ENCODE measurements around the gene LETM1. TPM values are rescaled to one million over a fixed set of nuclear protein-coding genes. Genes with fewer than 3 reads are reported as not detected.

Gene LETM1
- total and polyA plus RNA-seq, 2 of the 13 experiments (the other 11 are each of a cell fraction or from before 2014, with no cell fraction given), result 9.7 to 41.6 TPM

DNA sequence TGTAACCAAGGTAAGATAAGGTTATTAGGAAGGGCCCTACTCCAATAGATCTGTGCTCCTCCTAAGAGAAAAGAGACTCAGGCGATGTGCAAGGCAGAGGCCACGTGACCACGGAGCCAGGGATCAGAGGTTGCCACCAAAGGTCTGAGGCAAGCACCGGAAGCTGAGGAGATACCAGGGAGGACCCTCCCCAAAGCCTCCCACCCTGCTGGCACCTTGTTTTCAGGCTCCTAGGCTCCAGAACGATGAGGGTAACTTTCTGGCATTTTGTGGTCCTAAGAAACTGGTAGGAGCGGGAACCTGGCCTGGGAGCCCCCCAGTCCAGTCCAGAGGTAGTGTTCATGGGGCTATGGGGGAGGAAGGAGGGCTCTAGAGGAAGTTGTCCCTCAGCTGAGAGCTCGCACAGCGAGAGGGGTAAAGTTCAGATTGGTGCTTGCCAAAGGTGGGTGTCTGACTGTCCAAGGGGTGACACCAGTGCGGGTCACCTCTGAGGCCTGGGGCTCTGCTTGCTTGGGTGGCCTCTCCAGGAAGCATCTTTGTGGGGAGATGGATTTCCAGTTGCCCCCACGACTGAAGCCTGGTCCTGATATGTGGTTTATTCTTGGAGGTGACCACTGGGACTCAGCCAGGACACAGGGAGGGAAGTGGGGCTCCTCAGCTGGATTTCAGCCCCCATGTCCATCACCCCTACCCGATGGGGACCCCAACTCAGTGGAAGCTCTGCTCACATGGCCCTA, 7.5 kb upstream of the LETM1 start (continued):
- no peak for TF ChIP-seq ZNF724P (CRISPR knock-in tag; IDR thresholded peaks at IDR 0.05; ENCODE audit: borderline replicate concordance)
- TF ChIP-seq SP1 (IDR thresholded peaks at IDR 0.05), result no peak
- no peak for TF ChIP-seq SP1 (CRISPR knock-in tag; IDR thresholded peaks at IDR 0.05)
- TF ChIP-seq, protein P1, sequence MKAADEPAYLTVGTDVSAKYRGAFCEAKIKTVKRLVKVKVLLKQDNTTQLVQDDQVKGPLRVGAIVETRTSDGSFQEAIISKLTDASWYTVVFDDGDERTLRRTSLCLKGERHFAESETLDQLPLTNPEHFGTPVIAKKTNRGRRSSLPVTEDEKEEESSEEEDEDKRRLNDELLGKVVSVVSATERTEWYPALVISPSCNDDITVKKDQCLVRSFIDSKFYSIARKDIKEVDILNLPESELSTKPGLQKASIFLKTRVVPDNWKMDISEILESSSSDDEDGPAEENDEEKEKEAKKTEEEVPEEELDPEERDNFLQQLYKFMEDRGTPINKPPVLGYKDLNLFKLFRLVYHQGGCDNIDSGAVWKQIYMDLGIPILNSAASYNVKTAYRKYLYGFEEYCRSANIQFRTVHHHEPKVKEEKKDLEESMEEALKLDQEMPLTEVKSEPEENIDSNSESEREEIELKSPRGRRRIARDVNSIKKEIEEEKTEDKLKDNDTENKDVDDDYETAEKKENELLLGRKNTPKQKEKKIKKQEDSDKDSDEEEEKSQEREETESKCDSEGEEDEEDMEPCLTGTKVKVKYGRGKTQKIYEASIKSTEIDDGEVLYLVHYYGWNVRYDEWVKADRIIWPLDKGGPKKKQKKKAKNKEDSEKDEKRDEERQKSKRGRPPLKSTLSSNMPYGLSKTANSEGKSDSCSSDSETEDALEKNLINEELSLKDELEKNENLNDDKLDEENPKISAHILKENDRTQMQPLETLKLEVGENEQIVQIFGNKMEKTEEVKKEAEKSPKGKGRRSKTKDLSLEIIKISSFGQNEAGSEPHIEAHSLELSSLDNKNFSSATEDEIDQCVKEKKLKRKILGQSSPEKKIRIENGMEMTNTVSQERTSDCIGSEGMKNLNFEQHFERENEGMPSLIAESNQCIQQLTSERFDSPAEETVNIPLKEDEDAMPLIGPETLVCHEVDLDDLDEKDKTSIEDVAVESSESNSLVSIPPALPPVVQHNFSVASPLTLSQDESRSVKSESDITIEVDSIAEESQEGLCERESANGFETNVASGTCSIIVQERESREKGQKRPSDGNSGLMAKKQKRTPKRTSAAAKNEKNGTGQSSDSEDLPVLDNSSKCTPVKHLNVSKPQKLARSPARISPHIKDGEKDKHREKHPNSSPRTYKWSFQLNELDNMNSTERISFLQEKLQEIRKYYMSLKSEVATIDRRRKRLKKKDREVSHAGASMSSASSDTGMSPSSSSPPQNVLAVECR (CRISPR knock-in tag; IDR thresholded peaks at IDR 0.05; ENCODE audit: borderline replicate concordance), result no peak; the same call in 1 of the 2 replicates
- TF ChIP-seq PAF1 (CRISPR knock-in tag; IDR thresholded peaks at IDR 0.05), result no peak
- no peak for TF ChIP-seq ZBTB3 (CRISPR knock-in tag; IDR thresholded peaks at IDR 0.05; ENCODE audit: borderline replicate concordance, low read depth)
- TF ChIP-seq ZNF776 (CRISPR knock-in tag; IDR thresholded peaks at IDR 0.05), result no peak
- no peak for TF ChIP-seq MAZ (IDR thresholded peaks at IDR 0.05; ENCODE audit: borderline replicate concordance, low read depth, low read length)
- peak; percentile 65 for TF ChIP-seq MAZ (CRISPR knock-in tag; IDR thresholded peaks at IDR 0.05; ENCODE audit: low read depth)
- TF ChIP-seq NFIC (IDR thresholded peaks at IDR 0.05; ENCODE audit: low read length), result no peak
- TF ChIP-seq SRF (IDR thresholded peaks at IDR 0.05; ENCODE audit: low read depth, low read length), result no peak
- TF ChIP-seq RNF2 (conservative IDR thresholded peaks at IDR 0.05; ENCODE audit: low read depth), result no peak
- TF ChIP-seq ZNF343 (CRISPR knock-in tag; IDR thresholded peaks at IDR 0.05), result no peak
- TF ChIP-seq U2AF1 (optimal IDR thresholded peaks at IDR 0.05; ENCODE audit: low read depth, low read length), result no peak
- TF ChIP-seq IRF2 (CRISPR knock-in tag; IDR thresholded peaks at IDR 0.05), result no peak
- 0 out of 2 replicates have a peak, but pooled peaks have one; percentile 45 for TF ChIP-seq PRMT3 (CRISPR knock-in tag; IDR thresholded peaks at IDR 0.05; ENCODE audit: borderline replicate concordance, low read depth)
- TF ChIP-seq ATF7-NPFF (CRISPR knock-in tag; IDR thresholded peaks at IDR 0.05; ENCODE audit: low read depth), result no peak
- TF ChIP-seq HOXA7 (CRISPR knock-in tag; IDR thresholded peaks at IDR 0.05), result no peak
- no peak for TF ChIP-seq ZNF274 (CRISPR knock-in tag; IDR thresholded peaks at IDR 0.05)
- no peak for TF ChIP-seq PBX3 (CRISPR knock-in tag; IDR thresholded peaks at IDR 0.05; ENCODE audit: borderline replicate concordance)
- no peak for TF ChIP-seq FOXK2 (IDR thresholded peaks at IDR 0.05)
- no peak for TF ChIP-seq KDM3A (CRISPR knock-in tag; IDR thresholded peaks at IDR 0.05; ENCODE audit: low read depth)
- TF ChIP-seq ZNF552 (CRISPR knock-in tag; IDR thresholded peaks at IDR 0.05; ENCODE audit: borderline replicate concordance), result no peak
- TF ChIP-seq, protein P2, sequence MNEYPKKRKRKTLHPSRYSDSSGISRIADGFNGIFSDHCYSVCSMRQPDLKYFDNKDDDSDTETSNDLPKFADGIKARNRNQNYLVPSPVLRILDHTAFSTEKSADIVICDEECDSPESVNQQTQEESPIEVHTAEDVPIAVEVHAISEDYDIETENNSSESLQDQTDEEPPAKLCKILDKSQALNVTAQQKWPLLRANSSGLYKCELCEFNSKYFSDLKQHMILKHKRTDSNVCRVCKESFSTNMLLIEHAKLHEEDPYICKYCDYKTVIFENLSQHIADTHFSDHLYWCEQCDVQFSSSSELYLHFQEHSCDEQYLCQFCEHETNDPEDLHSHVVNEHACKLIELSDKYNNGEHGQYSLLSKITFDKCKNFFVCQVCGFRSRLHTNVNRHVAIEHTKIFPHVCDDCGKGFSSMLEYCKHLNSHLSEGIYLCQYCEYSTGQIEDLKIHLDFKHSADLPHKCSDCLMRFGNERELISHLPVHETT (CRISPR knock-in tag; conservative IDR thresholded peaks at IDR 0.05), result no peak
- no peak for TF ChIP-seq LBX2 (CRISPR knock-in tag; IDR thresholded peaks at IDR 0.05; ENCODE audit: borderline replicate concordance)
